ENCODE measurements around the gene CAMTA1.

- TF ChIP-seq CTCF (IDR thresholded peaks at IDR 0.05; ENCODE audit: insufficient read depth, low read length, poor library complexity, severe bottlenecking) (no peak), EZH2phosphoT487 (conservative IDR thresholded peaks at IDR 0.05; ENCODE audit: low read length) (no peak)
These were observed 1026.2 kb downstream of the CAMTA1 start for GRCh38 chr1:7811476-7811875.

Data from SU-DHL-6 (cell line).